K562 (cell line): Measurements from ENCODE around the gene SLC39A6. TPM values are rescaled to one million over a fixed set of nuclear protein-coding genes. Genes with fewer than 3 reads are reported as not detected.

Experiments used
- ADNP ChIP-seq: fragments of 200-800 bp; sonication (Bioruptor generic); IDR thresholded peaks from 2 replicates; pipeline ENCODE4 v1.6.1; 2016; ENCODE audit warnings: missing genetic modification characterization, missing compliant biosample characterization
- MLLT1 ChIP-seq, 2 experiments: fragments of 450-650 bp; IDR thresholded peaks; 2 replicates each; pipeline ENCODE4 v1.6.1; 2016
- NCOA4 ChIP-seq: fragments of 450-650 bp; IDR thresholded peaks from 2 replicates; pipeline ENCODE4 v1.6.1; 2018; ENCODE audit warnings: mild to moderate bottlenecking; ENCODE audit not compliant: partially characterized antibody
- NFRKB ChIP-seq: fragments of 450-650 bp; IDR thresholded peaks from 2 replicates; pipeline ENCODE4 v1.6.1; 2016; ENCODE audit warnings: low read depth
- TARDBP ChIP-seq: fragments of 450-650 bp; IDR thresholded peaks from 2 replicates; pipeline ENCODE4 v1.6.1; 2016
- UBTF ChIP-seq, 2 experiments: IDR thresholded peaks; 2 replicates each; pipeline ENCODE4 v1.6.1; 2012; ENCODE audit warnings: improper control_type of control experiment in 2 of 2, low read depth in 2 of 2, low read length in 2 of 2, borderline replicate concordance in 1 of 2
- USF2 ChIP-seq: sonication (generic); formaldehyde crosslinking; IDR thresholded peaks from 2 replicates; pipeline ENCODE4 v1.5.0; 2020; ENCODE audit warnings: missing genetic modification reagents
- ZBTB40 ChIP-seq, 2 experiments: fragments of 450-650 bp in 1 of 2; sonication (generic) in 1 of 2; formaldehyde crosslinking in 1 of 2; IDR thresholded peaks; 2 replicates each; pipeline versions ENCODE4 v1.7.1 to v1.9.0; 2016 to 2022; ENCODE audit warnings: inconsistent platforms in 1 of 2, mild to moderate bottlenecking in 1 of 2, missing genetic modification reagents in 1 of 2
- polyA plus RNA-seq, 8 experiments: library from polyadenylated mRNA; depleted of rRNA in 4 of 8; stranded (reverse) in 5 of 8; unstranded in 3 of 8; fragments of >200 nt; fragmentation: Nextera tagmentation in 2 of 8; fragmentation: Illumina TruSeq in 1 of 8; extraction: Ambion mirVana in 2 of 8; extraction: Trizol in 1 of 8; gene quantifications; 2 replicates each; pipeline versions ENCODE4 v1.2.1 to v1.2.3, GENCODE V29; 2011 to 2014; ENCODE audit warnings: inconsistent platforms in 1 of 8, missing spikeins in 1 of 8
- total RNA-seq, 7 experiments: library from RNA; depleted of rRNA in 6 of 7; stranded (reverse); fragments of >200 nt in 6 of 7; fragmentation: Illumina TruSeq in 2 of 7; extraction: Trizol in 2 of 7; gene quantifications; 2 replicates each; pipeline versions ENCODE4 v1.2.1 to v1.2.3, GENCODE V29; 2011 to 2021; ENCODE audit warnings: low replicate concordance in 1 of 7
- TF ChIP-seq, protein P1 (sequence below): fragments of 450-650 bp; formaldehyde crosslinking; IDR thresholded peaks from 2 replicates; pipeline ENCODE4 v1.4.0; 2020; ENCODE audit warnings: mild to moderate bottlenecking, moderate library complexity

Gene SLC39A6
- total and polyA plus RNA-seq, 9 of the 15 experiments (the other 6 are each of a cell fraction or from before 2014, with no cell fraction given), result 5.6 to 23.8 (median 17.4) TPM

DNA sequence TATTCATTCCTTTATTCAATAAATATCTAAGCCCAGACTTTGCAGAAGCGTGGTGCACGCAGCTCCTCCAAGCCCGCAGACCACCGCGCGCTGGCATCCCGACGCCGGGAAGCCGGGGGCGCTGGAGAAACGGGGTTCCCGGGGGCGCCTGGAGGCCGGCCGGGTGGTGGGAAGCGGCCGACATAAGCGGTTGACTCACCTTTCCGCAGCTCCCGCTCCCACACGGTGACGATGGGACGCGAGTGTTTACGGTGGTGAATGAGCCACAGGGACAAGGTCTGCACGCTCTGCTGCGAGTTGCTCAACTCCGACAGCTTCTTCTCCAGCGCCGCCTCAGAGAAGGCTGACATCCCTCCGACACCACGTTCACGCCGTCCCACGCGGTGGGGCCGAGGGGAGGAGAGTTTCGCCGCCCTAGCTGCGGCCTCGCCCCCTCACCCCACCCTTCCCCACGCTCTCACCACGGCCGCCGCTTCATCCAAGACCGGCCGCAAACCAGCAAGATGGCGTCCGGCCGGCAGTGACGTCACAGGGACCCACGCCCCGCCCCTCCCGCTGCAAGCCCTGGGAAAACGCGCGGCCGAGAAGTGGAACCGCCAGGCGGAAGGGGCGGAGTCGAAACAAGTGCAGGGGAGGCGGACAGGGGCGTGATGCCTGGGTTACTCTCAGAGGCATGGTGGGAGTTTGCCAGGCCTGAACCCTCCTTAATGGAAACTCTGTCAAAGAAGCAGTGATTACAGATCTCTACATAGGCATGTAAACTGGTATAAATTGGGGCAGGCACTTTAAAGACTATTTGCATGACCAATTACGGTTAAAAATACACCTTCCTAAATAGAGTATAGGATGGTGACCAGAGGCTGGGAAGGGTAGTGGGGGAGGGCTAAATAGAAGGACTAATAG lies 61.8 kb downstream of the SLC39A6 start, which contains the start of gene RPRD1A (continued):
- TF ChIP-seq ZBTB40 (IDR thresholded peaks at IDR 0.05), result peak; percentile 81
- TF ChIP-seq ZBTB40 (CRISPR knock-in tag; IDR thresholded peaks at IDR 0.05), result no peak
- TF ChIP-seq, protein P1, sequence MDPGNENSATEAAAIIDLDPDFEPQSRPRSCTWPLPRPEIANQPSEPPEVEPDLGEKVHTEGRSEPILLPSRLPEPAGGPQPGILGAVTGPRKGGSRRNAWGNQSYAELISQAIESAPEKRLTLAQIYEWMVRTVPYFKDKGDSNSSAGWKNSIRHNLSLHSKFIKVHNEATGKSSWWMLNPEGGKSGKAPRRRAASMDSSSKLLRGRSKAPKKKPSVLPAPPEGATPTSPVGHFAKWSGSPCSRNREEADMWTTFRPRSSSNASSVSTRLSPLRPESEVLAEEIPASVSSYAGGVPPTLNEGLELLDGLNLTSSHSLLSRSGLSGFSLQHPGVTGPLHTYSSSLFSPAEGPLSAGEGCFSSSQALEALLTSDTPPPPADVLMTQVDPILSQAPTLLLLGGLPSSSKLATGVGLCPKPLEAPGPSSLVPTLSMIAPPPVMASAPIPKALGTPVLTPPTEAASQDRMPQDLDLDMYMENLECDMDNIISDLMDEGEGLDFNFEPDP, result no peak
- no peak for TF ChIP-seq USF2
- TF ChIP-seq ADNP (tag), result no peak
- peak; percentile 61; the same call in 1 of the 2 replicates for TF ChIP-seq TARDBP
- TF ChIP-seq NCOA4, result no peak
- TF ChIP-seq MLLT1 (IDR thresholded peaks at IDR 0.05), result peak in 1 of 2 experiments; percentile 45; a peak in 1 of 4 replicates
- peak; percentile 38 to 63; a peak in 1 of 4 replicates for TF ChIP-seq UBTF (IDR thresholded peaks at IDR 0.05; ENCODE audit: borderline replicate concordance in 1 of 2, low read depth in 2 of 2, low read length in 2 of 2)
- TF ChIP-seq NFRKB, result peak; percentile 87
